K562 (cell line): Measurements from ENCODE around the gene PIK3CB. TPM values are rescaled to one million over a fixed set of nuclear protein-coding genes. Genes with fewer than 3 reads are reported as not detected.

ENCODE experiments used
- ATAC-seq: fragments of 200-7000 bp; cut with Tn5 transposase; 3 replicates; pipeline ENCODE4 v1.9.1; 2020; ENCODE audit warnings: moderate library complexity
- BruUV-seq: library from RNA; stranded (reverse); fragments of 400-500 nt; replicated peaks from 2 replicates; lab custom pipeline; 2021; lab: Mats Ljungman, UMichigan
- CTCF ChIA-PET: fragments of 300-600 bp; formaldehyde crosslinking; extraction: SDS; loops from one replicate; lab custom pipeline; 2021; ENCODE audit warnings: low intra/inter-chr PET ratio; lab: Yijun Ruan, JAX
- POLR2A ChIA-PET: fragments of 300-600, 350-650 bp; sonication (Branson Sonifier 250); formaldehyde crosslinking; extraction: SDS; loops from one replicate; lab custom pipeline; 2021; ENCODE audit warnings: antibody characterized with exemption, inconsistent platforms; lab: Yijun Ruan, JAX
- DNase-seq, 4 experiments: peaks; one replicate each; pipeline versions ENCODE4 v3.0.0 to v3.0.0-alpha.2; 2011 to 2018; ENCODE audit warnings: low spot score in 3 of 4, mixed read lengths in 3 of 4; ENCODE audit errors: extremely low read depth in 1 of 4
- FAIRE-seq: peaks from 2 replicates; lab custom pipeline; 2011; peaks lifted over from hg19 to GRCh38; lab: Jason Lieb, UNC
- H2AFZ ChIP-seq: 2 replicates; pipeline ENCODE4 v1.6.0; 2011; ENCODE audit warnings: low read depth, low read length, control low read depth, inconsistent platforms
- H3K27ac ChIP-seq: fragments of 200-600 bp; 3 replicates; pipeline ENCODE4 v1.8.0; 2011; ENCODE audit warnings: low read depth, mild to moderate bottlenecking, control low read depth, inconsistent platforms, low read length, moderate library complexity, mixed read lengths; ENCODE audit errors: extremely low read depth
- H3K27me3 ChIP-seq, 2 experiments: fragments of 300-600 bp in 1 of 2; 2 replicates in 1 of 2; 3 replicates in 1 of 2; pipeline versions ENCODE4 v1.6.0 to v1.8.0; 2011; ENCODE audit warnings: inconsistent platforms in 2 of 2, low read length in 2 of 2, mild to moderate bottlenecking in 1 of 2, mixed read lengths in 1 of 2, moderate library complexity in 1 of 2; ENCODE audit not compliant: control insufficient read depth in 2 of 2, insufficient read depth in 2 of 2
- H3K36me3 ChIP-seq: fragments of 300-600 bp; 3 replicates; pipeline ENCODE4 v1.8.0; 2011; ENCODE audit warnings: mild to moderate bottlenecking, low read length, inconsistent platforms; ENCODE audit not compliant: control insufficient read depth, insufficient read depth
- H3K4me1 ChIP-seq, 2 experiments: fragments of 200-600 bp in 1 of 2; replicated peaks in 1 of 2; 2 replicates in 1 of 2; 3 replicates in 1 of 2; pipeline versions ENCODE4 v1.5.1 to v1.8.0; 2011; ENCODE audit warnings: inconsistent platforms in 2 of 2, low read length in 2 of 2, mild to moderate bottlenecking in 1 of 2, mixed read lengths in 1 of 2, moderate library complexity in 1 of 2; ENCODE audit not compliant: control insufficient read depth in 2 of 2, insufficient read depth in 2 of 2
- H3K4me2 ChIP-seq: 2 replicates; pipeline ENCODE4 v1.6.1; 2011; ENCODE audit warnings: low read length, control low read depth, inconsistent platforms, mixed read lengths; ENCODE audit not compliant: insufficient read depth
- H3K4me3 ChIP-seq: fragments of 200-600 bp; sonication (generic), shearing (Covaris generic); 2 replicates; pipeline ENCODE4 v1.5.1; 2016; ENCODE audit warnings: control low read depth, inconsistent platforms
- H3K79me2 ChIP-seq: fragments of 200-600 bp; 3 replicates; pipeline ENCODE4 v1.8.0; 2011; ENCODE audit warnings: low read length, inconsistent platforms; ENCODE audit not compliant: control insufficient read depth, insufficient read depth
- H3K9ac ChIP-seq, 2 experiments: 2 replicates each; pipeline versions ENCODE4 v1.6.0 to v1.6.1; 2011; ENCODE audit warnings: low read depth in 2 of 2, low read length in 2 of 2, control low read depth in 1 of 2, inconsistent platforms in 1 of 2, mild to moderate bottlenecking in 1 of 2, mixed read lengths in 1 of 2; ENCODE audit not compliant: insufficient read depth in 1 of 2
- H3K9me1 ChIP-seq: one replicate; pipeline ENCODE4 v1.6.0; 2011; ENCODE audit warnings: inconsistent platforms, mild to moderate bottlenecking, low read length, moderate library complexity; ENCODE audit not compliant: control insufficient read depth, insufficient read depth
- H3K9me3 ChIP-seq: replicated peaks from 2 replicates; pipeline ENCODE4 v1.5.1; 2011; ENCODE audit warnings: low read depth, low read length, inconsistent platforms; ENCODE audit not compliant: control insufficient read depth, insufficient read depth
- H4K20me1 ChIP-seq: replicated peaks from 2 replicates; pipeline ENCODE4 v1.6.1; 2011; ENCODE audit warnings: low read length, inconsistent platforms, mixed read lengths; ENCODE audit not compliant: control insufficient read depth, insufficient read depth
- CEBPG ChIP-seq, 3 experiments: fragments of 200-800 bp in 1 of 3; sonication (Bioruptor generic) in 1 of 3; sonication (generic) in 1 of 3; formaldehyde crosslinking in 1 of 3; IDR thresholded peaks in 2 of 3; conservative IDR thresholded peaks in 1 of 3; 2 replicates each; pipeline versions ENCODE4 v1.6.1 to v1.8.0; 2016 to 2022; ENCODE audit warnings: missing compliant biosample characterization in 2 of 3, missing genetic modification characterization in 2 of 3, mild to moderate bottlenecking in 1 of 3, missing genetic modification reagents in 1 of 3
- CXXC5 ChIP-seq: fragments of 250-450 bp; sonication (Bioruptor Pico); IDR thresholded peaks from 2 replicates; pipeline ENCODE4 v1.8.0; 2022; ENCODE audit warnings: inconsistent platforms, mild to moderate bottlenecking, moderate library complexity
- EP300 ChIP-seq: IDR thresholded peaks from 2 replicates; pipeline ENCODE4 v1.6.1; 2012; ENCODE audit warnings: low read length, improper control_type of control experiment
- HDAC2 ChIP-seq: fragments of 450-650 bp; IDR thresholded peaks from 2 replicates; pipeline ENCODE4 v1.6.1; 2016; ENCODE audit warnings: mild to moderate bottlenecking
- MAFG ChIP-seq: fragments of 450-650 bp; conservative IDR thresholded peaks from 2 replicates; pipeline ENCODE4 v1.6.1; 2016; ENCODE audit warnings: missing genetic modification characterization, missing compliant biosample characterization
- NCOR1 ChIP-seq: fragments of 450-650 bp; IDR thresholded peaks from 2 replicates; pipeline ENCODE4 v1.6.1; 2016; ENCODE audit warnings: mild to moderate bottlenecking, moderate library complexity
- NR2C2 ChIP-seq, 2 experiments: fragments of 200-800 bp in 1 of 2; sonication (Bioruptor generic) in 1 of 2; sonication (generic) in 1 of 2; formaldehyde crosslinking in 1 of 2; IDR thresholded peaks; 2 replicates each; pipeline versions ENCODE4 v1.6.1 to v1.8.0; 2016 to 2022; ENCODE audit warnings: mild to moderate bottlenecking in 1 of 2, missing compliant biosample characterization in 1 of 2, missing genetic modification characterization in 1 of 2, missing genetic modification reagents in 1 of 2
- PTRF ChIP-seq: fragments of 450-650 bp; IDR thresholded peaks from 2 replicates; pipeline ENCODE4 v1.6.1; 2016; ENCODE audit warnings: mild to moderate bottlenecking, missing genetic modification characterization, missing compliant biosample characterization
- RB1 ChIP-seq: fragments of 450-650 bp; IDR thresholded peaks from 2 replicates; pipeline ENCODE4 v1.6.1; 2017; ENCODE audit warnings: low read depth, mild to moderate bottlenecking
- RHOXF2B ChIP-seq: fragments of 250-450 bp; sonication (Bioruptor Pico); conservative IDR thresholded peaks from 2 replicates; pipeline ENCODE4 v1.5.1; 2021
- SAP30 ChIP-seq: fragments of 200-600 bp; sonication (generic); IDR thresholded peaks from 2 replicates; pipeline ENCODE4 v1.6.1; 2012; ENCODE audit warnings: borderline replicate concordance, low read depth, mild to moderate bottlenecking, moderate library complexity, low read length, control low read depth, inconsistent platforms; ENCODE audit not compliant: insufficient read depth, poor library complexity, severe bottlenecking
- STAT5B ChIP-seq: fragments of 250-450 bp; sonication (Bioruptor Pico); IDR thresholded peaks from 2 replicates; pipeline ENCODE4 v1.8.0; 2021; ENCODE audit warnings: mild to moderate bottlenecking, inconsistent platforms
- TCF3 ChIP-seq: sonication (generic); formaldehyde crosslinking; IDR thresholded peaks from 2 replicates; pipeline ENCODE4 v1.4.0; 2020; ENCODE audit warnings: mild to moderate bottlenecking, missing genetic modification reagents
- ZNF143 ChIP-seq: sonication (generic); formaldehyde crosslinking; IDR thresholded peaks from 2 replicates; pipeline ENCODE4 v1.9.0; 2022; ENCODE audit warnings: mild to moderate bottlenecking, missing genetic modification reagents
- ZNF197 ChIP-seq: fragments of 200-800 bp; sonication (Bioruptor generic); IDR thresholded peaks from 2 replicates; pipeline ENCODE4 v1.6.1; 2016; ENCODE audit warnings: low read depth, missing genetic modification characterization, missing compliant biosample characterization
- ZNF584 ChIP-seq: fragments of 200-800 bp; sonication (Bioruptor generic); IDR thresholded peaks from 2 replicates; pipeline ENCODE4 v1.6.1; 2016; ENCODE audit warnings: low read depth, mild to moderate bottlenecking, missing genetic modification characterization, missing compliant biosample characterization
- ZNF696 ChIP-seq: fragments of 250-450 bp; sonication (Bioruptor Pico); conservative IDR thresholded peaks from 2 replicates; pipeline ENCODE4 v1.4.0; 2020; ENCODE audit warnings: mild to moderate bottlenecking, moderate library complexity
- WGBS: fragments of 100-300 bp; shearing (Covaris generic); methylation state at CpG from one replicate; pipeline ENCODE4 v1.1.6; 2016; ENCODE audit warnings: low coverage, mixed read lengths; ENCODE audit not compliant: insufficient coverage; ENCODE audit errors: missing lambda C conversion rate; 5-methylcytosine and 5-hydroxymethylcytosine counted together
- in situ Hi-C: fragments of 300-500 bp; cut with MboI; formaldehyde crosslinking; loops from 4 replicates; pipeline ENCODE4 v1.15.0; 2018; ENCODE audit warnings: inconsistent platforms, mixed read lengths
- intact Hi-C: fragments of 100-400 bp; cut with micrococcal nuclease; formaldehyde crosslinking; loops from 2 replicates; pipeline ENCODE4 v1.14.2; 2022
- polyA plus RNA-seq, 8 experiments: library from polyadenylated mRNA; depleted of rRNA in 4 of 8; stranded (reverse) in 5 of 8; unstranded in 3 of 8; fragments of >200 nt; fragmentation: Nextera tagmentation in 2 of 8; fragmentation: Illumina TruSeq in 1 of 8; extraction: Ambion mirVana in 2 of 8; extraction: Trizol in 1 of 8; gene quantifications; 2 replicates each; pipeline versions ENCODE4 v1.2.1 to v1.2.3, GENCODE V29; 2011 to 2014; ENCODE audit warnings: inconsistent platforms in 1 of 8, missing spikeins in 1 of 8
- total RNA-seq, 7 experiments: library from RNA; depleted of rRNA in 6 of 7; stranded (reverse); fragments of >200 nt in 6 of 7; fragmentation: Illumina TruSeq in 2 of 7; extraction: Trizol in 2 of 7; gene quantifications; 2 replicates each; pipeline versions ENCODE4 v1.2.1 to v1.2.3, GENCODE V29; 2011 to 2021; ENCODE audit warnings: low replicate concordance in 1 of 7

PIK3CB gene
- total and polyA plus RNA-seq, 9 of the 15 experiments (the other 6 are each of a cell fraction or from before 2014, with no cell fraction given): 15.3 to 62.6 (median 28.3) TPM

DNA sequence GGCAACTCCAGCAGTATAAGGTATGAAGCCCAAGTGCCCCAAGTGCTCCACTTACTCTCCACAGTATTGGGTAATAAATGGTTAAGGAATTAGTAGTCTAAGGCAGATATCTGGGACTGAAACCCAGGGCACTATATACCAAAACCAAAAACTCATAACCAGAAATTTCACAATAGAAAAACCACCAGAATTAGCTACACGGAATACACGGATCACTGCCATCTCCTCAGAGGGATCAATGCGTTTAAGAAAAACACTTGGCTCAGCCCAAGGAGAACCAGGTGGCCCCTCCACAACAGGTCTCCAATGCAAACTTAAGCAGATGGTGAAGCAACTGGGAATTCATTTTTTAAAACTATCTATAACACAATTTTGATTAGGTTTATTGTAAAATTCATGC lies 142.6 kb downstream of the PIK3CB start:
- no TSS peak for BruUV-seq
- TF ChIP-seq RB1 (no peak), CEBPG (CRISPR knock-in tag; IDR thresholded peaks at IDR 0.05) (no peak), CEBPG (tag; conservative IDR thresholded peaks at IDR 0.05 in 1 of 2, IDR thresholded peaks at IDR 0.05 in 1 of 2) (peak in 1 of 2 experiments; percentile 44; a peak in 2 of 4 replicates)

GRCh38 chr3:138691351-138691750 lies 143.4 kb downstream of the PIK3CB start:
- Histone ChIP-seq H3K36me3 (peaks cover 71% of the 10 kb centered on the region), H3K9me1 (no peaks in the 10 kb centered on the region), H3K27ac (no peak overlapping the region), H3K4me2 (no peak overlapping the region), H3K4me3 (no peak overlapping the region), H3K4me1 (peaks cover 3 to 42% of the 10 kb centered on the region in 2 experiments; a peak in 4 of 5 replicates), H4K20me1 (no peaks in the 10 kb centered on the region), H3K27me3 (no peaks in the 10 kb centered on the region), H3K9me3 (no peaks in the 10 kb centered on the region), H3K9ac (no peak overlapping the region), H2AFZ (no peak overlapping the region), H3K79me2 (peaks cover 3% of the 10 kb centered on the region; the same call in 1 of the 3 replicates)
- FAIRE-seq (no peak), DNase-seq (no peak), ATAC-seq (no peak)
- ChIA-PET CTCF (no interaction called here), POLR2A (interaction anchor here (0.8 kb wide), 1 partner anchor 221 kb away, joined by 3 read pairs; no protein-coding TSS in a partner anchor)
- BruUV-seq: no TSS peak
- intact Hi-C loops: loop anchor here (10.0 kb wide), 1 partner anchor 143 kb away; the partner anchor contains the start of gene PIK3CB
- in situ Hi-C loops: no loop called here
- 100% methylated on average over 1 of the region's 1 CpG for WGBS
- no peak for TF ChIP-seq MAFG (tag)
- no peak for TF ChIP-seq HDAC2
- TF ChIP-seq ZNF197 (CRISPR knock-in tag): no peak
- no peak for TF ChIP-seq ZNF584 (CRISPR knock-in tag)
- no peak for TF ChIP-seq SAP30
- TF ChIP-seq ZNF143 (CRISPR knock-in tag): no peak
- no peak for TF ChIP-seq TCF3 (CRISPR knock-in tag)
- TF ChIP-seq PTRF: no peak
- TF ChIP-seq NR2C2 (CRISPR knock-in tag; IDR thresholded peaks at IDR 0.05): no peak
- TF ChIP-seq NR2C2 (tag; IDR thresholded peaks at IDR 0.05): no peak
- TF ChIP-seq CXXC5 (CRISPR knock-in tag): no peak
- TF ChIP-seq ZNF696: no peak
- TF ChIP-seq NCOR1: no peak
- TF ChIP-seq RHOXF2B (CRISPR knock-in tag): no peak
- no peak for TF ChIP-seq STAT5B (CRISPR knock-in tag)
- no peak for TF ChIP-seq EP300

More for the DNA sequence above, 142.6 kb downstream of the PIK3CB start:
- H3K9ac ChIP-seq: no peak overlapping the region
- in situ Hi-C loops: no loop called here
- ChIA-PET POLR2A (no interaction called here), CTCF (interaction anchor here (0.6 kb wide), 1 partner anchor 264 kb away, joined by 3 read pairs; no protein-coding TSS in a partner anchor)
- H3K4me2 ChIP-seq: no peak overlapping the region
- ATAC-seq (no peak), FAIRE-seq (no peak), DNase-seq (no peak)
- H3K4me1 ChIP-seq: peaks cover 3 to 34% of the 10 kb centered on the region in 2 experiments; a peak in 4 of 5 replicates
- no peak overlapping the region for H2AFZ ChIP-seq
- intact Hi-C loops: loop anchor here (10.0 kb wide), 1 partner anchor 143 kb away; the partner anchor contains the start of gene PIK3CB
- no peak overlapping the region for H3K27ac ChIP-seq
- no peaks in the 10 kb centered on the region for H4K20me1 ChIP-seq
- WGBS: 88% methylated on average over 3 of the region's 3 CpGs
- no peaks in the 10 kb centered on the region for H3K27me3 ChIP-seq
- peaks cover 3% of the 10 kb centered on the region; the same call in 1 of the 3 replicates for H3K79me2 ChIP-seq
- H3K9me3 ChIP-seq: no peaks in the 10 kb centered on the region
- no peak overlapping the region for H3K4me3 ChIP-seq
- no peaks in the 10 kb centered on the region for H3K9me1 ChIP-seq
- peaks cover 72% of the 10 kb centered on the region for H3K36me3 ChIP-seq
